ENCODE results near the gene ALOXE3.

Gene ALOXE3

GRCh38 chr17:8143581-8144400, 25.5 kb upstream of the ALOXE3 start:
- H3K36me3 ChIP-seq (replicated peaks; ENCODE audit: insufficient read depth, low read length) = no peaks in the 10 kb centered on the region; the same call in 1 of the 2 replicates
- no peaks in the 10 kb centered on the region for H3K27me3 ChIP-seq (replicated peaks; ENCODE audit: insufficient read depth, low read length)
- no peak for DNase-seq
- no peak overlapping the region for H3K9ac ChIP-seq (ENCODE audit: low read length)
- no peaks in the 10 kb centered on the region for H3K9me3 ChIP-seq (replicated peaks; ENCODE audit: insufficient read depth, low read length)
- H3K4me3 ChIP-seq (ENCODE audit: low read length) = no peak overlapping the region
- no peak overlapping the region for H3K27ac ChIP-seq (ENCODE audit: low read length)
- no peaks in the 10 kb centered on the region for H4K20me1 ChIP-seq (ENCODE audit: insufficient read depth, low read length)
- no peak overlapping the region for H3K4me2 ChIP-seq (ENCODE audit: low read depth, low read length)
- H3K79me2 ChIP-seq (ENCODE audit: low read length) = no peaks in the 10 kb centered on the region
- peaks cover 16% of the 10 kb centered on the region; the same call in 1 of the 2 replicates for H3F3A ChIP-seq (ENCODE audit: insufficient read depth, low read length)
- H3K4me1 ChIP-seq (ENCODE audit: low read length) = no peaks in the 10 kb centered on the region
- no peak overlapping the region for H2AFZ ChIP-seq (ENCODE audit: low read length)
- TF ChIP-seq EZH2 (optimal IDR thresholded peaks at IDR 0.05; ENCODE audit: low read depth, low read length) (no peak), CTCF (IDR thresholded peaks at IDR 0.05; ENCODE audit: low read length) (no peak), EZH2phosphoT487 (IDR thresholded peaks at IDR 0.05; ENCODE audit: low read length) (no peak)
- H3K9me2 ChIP-seq (replicated peaks; ENCODE audit: insufficient read depth, low read length) = no peaks in the 10 kb centered on the region

GRCh38 chr17:8142887-8143580, 24.7 kb upstream of the ALOXE3 start:
- Histone ChIP-seq H3K27ac (ENCODE audit: low read length) (no peak overlapping the region), H2AFZ (ENCODE audit: low read length) (no peak overlapping the region), H3K79me2 (ENCODE audit: low read length) (no peaks in the 10 kb centered on the region), H3K4me3 (ENCODE audit: low read length) (no peak overlapping the region), H3K9me2 (replicated peaks; ENCODE audit: insufficient read depth, low read length) (no peaks in the 10 kb centered on the region), H3K9ac (ENCODE audit: low read length) (no peak overlapping the region), H4K20me1 (ENCODE audit: insufficient read depth, low read length) (no peaks in the 10 kb centered on the region), H3F3A (ENCODE audit: insufficient read depth, low read length) (peaks cover 24% of the 10 kb centered on the region), H3K27me3 (replicated peaks; ENCODE audit: insufficient read depth, low read length) (no peaks in the 10 kb centered on the region), H3K4me2 (ENCODE audit: low read depth, low read length) (no peak overlapping the region), H3K9me3 (replicated peaks; ENCODE audit: insufficient read depth, low read length) (no peaks in the 10 kb centered on the region), H3K4me1 (ENCODE audit: low read length) (no peaks in the 10 kb centered on the region), H3K36me3 (replicated peaks; ENCODE audit: insufficient read depth, low read length) (no peaks in the 10 kb centered on the region)
- DNase-seq = no peak
- TF ChIP-seq EZH2phosphoT487 (IDR thresholded peaks at IDR 0.05; ENCODE audit: low read length) = no peak
- no peak for TF ChIP-seq CTCF (IDR thresholded peaks at IDR 0.05; ENCODE audit: low read length)
- TF ChIP-seq EZH2 (optimal IDR thresholded peaks at IDR 0.05; ENCODE audit: low read depth, low read length) = no peak

- H4K20me1 ChIP-seq (ENCODE audit: insufficient read depth, low read length) = no peaks in the 10 kb centered on the region
- no peak for TF ChIP-seq EZH2phosphoT487 (IDR thresholded peaks at IDR 0.05; ENCODE audit: low read length)
- TF ChIP-seq EZH2 (optimal IDR thresholded peaks at IDR 0.05; ENCODE audit: low read depth, low read length) = no peak
- TF ChIP-seq CTCF (IDR thresholded peaks at IDR 0.05; ENCODE audit: low read length) = no peak
- no peak overlapping the region for H3K4me3 ChIP-seq (ENCODE audit: low read length)
- H2AFZ ChIP-seq (ENCODE audit: low read length) = no peak overlapping the region
- peaks cover 3% of the 10 kb centered on the region; the same call in 1 of the 2 replicates for H3K27me3 ChIP-seq (replicated peaks; ENCODE audit: insufficient read depth, low read length)
- H3F3A ChIP-seq (ENCODE audit: insufficient read depth, low read length) = peaks cover 24% of the 10 kb centered on the region
- H3K4me1 ChIP-seq (ENCODE audit: low read length) = peaks cover 5% of the 10 kb centered on the region
- no peak overlapping the region for H3K9ac ChIP-seq (ENCODE audit: low read length)
- no peaks in the 10 kb centered on the region for H3K36me3 ChIP-seq (replicated peaks; ENCODE audit: insufficient read depth, low read length)
- no peaks in the 10 kb centered on the region for H3K79me2 ChIP-seq (ENCODE audit: low read length)
- no peak for DNase-seq
- H3K4me2 ChIP-seq (ENCODE audit: low read depth, low read length) = no peak overlapping the region
- no peaks in the 10 kb centered on the region for H3K9me3 ChIP-seq (replicated peaks; ENCODE audit: insufficient read depth, low read length)
- H3K27ac ChIP-seq (ENCODE audit: low read length) = no peak overlapping the region
- no peaks in the 10 kb centered on the region for H3K9me2 ChIP-seq (replicated peaks; ENCODE audit: insufficient read depth, low read length)
Measured at GRCh38 chr17:8142158-8142886, 24.0 kb upstream of the ALOXE3 start.
